ENCODE results near the gene S100PBP. TPM values are rescaled to one million over a fixed set of nuclear protein-coding genes. Genes with fewer than 3 reads are reported as not detected.

The S100PBP gene
- total and polyA plus RNA-seq, 7 donors: 3.2 to 50.7 (median 25.2) TPM

DNA sequence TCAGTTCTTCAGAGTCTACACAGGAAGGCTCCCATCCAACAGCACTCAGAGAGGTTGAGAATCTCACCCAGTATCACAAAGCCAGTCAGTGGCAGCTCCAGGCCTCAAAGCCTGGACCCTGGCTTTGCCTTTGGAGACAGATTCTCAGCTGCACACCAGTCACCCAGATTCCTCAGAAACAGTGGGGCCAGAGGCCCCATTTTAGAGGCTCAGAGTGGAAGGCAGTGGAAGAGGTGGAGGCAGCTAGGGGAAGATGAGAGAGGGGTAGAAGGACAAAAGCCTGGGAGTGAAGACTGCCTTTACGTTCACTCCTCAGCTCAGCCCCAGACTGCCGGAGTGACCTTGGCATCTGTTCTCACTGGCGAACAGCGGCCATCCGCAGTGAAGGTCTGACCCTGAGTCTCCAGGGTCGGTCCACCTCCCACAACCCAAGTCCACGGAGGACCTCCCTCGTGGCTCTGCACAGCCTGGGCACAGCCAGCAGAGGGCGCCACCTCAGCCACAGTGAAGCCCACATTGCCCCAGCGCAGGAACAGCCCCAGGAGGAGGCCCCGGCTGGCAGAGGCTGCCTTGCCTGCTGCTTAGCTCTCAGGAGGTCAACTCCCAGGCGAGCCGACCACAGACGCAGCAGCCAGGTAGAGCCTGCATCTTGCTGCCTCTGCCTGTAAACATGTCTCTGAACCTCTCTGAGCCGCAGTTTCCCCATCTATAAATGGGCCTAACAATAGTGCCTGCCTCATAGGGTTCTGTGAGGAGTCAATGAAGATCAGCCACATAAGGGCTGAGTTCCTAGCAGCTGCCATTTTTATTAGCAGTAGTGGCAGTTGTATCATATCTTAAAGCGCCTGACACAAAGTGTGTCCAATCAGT, 59.1 kb downstream of the S100PBP start:
- WGBS, 2 donors: 22 to 35% methylated on average over 16 of the region's 16 CpGs
- Histone ChIP-seq H3K36me3 (no peaks in the 10 kb centered on the region), H3K27ac (no peak overlapping the region), H3K4me1 (peaks cover 0 to 18% (median 2%) of the 10 kb centered on the region in 4 donors), H3K9me3 (no peaks in the 10 kb centered on the region), H3K27me3 (no peaks in the 10 kb centered on the region), H3K4me3 (no peak overlapping the region)
- no peak for TF ChIP-seq POLR2AphosphoS5 (IDR thresholded peaks at IDR 0.05)
- TF ChIP-seq, protein P1, sequence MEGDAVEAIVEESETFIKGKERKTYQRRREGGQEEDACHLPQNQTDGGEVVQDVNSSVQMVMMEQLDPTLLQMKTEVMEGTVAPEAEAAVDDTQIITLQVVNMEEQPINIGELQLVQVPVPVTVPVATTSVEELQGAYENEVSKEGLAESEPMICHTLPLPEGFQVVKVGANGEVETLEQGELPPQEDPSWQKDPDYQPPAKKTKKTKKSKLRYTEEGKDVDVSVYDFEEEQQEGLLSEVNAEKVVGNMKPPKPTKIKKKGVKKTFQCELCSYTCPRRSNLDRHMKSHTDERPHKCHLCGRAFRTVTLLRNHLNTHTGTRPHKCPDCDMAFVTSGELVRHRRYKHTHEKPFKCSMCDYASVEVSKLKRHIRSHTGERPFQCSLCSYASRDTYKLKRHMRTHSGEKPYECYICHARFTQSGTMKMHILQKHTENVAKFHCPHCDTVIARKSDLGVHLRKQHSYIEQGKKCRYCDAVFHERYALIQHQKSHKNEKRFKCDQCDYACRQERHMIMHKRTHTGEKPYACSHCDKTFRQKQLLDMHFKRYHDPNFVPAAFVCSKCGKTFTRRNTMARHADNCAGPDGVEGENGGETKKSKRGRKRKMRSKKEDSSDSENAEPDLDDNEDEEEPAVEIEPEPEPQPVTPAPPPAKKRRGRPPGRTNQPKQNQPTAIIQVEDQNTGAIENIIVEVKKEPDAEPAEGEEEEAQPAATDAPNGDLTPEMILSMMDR (IDR thresholded peaks at IDR 0.05): peak in 3 of 4 experiments; percentile 68 to 70 (median 69)
- intact Hi-C loops (cut with DNase I): no loop called here
- no peak for DNase-seq

DNA sequence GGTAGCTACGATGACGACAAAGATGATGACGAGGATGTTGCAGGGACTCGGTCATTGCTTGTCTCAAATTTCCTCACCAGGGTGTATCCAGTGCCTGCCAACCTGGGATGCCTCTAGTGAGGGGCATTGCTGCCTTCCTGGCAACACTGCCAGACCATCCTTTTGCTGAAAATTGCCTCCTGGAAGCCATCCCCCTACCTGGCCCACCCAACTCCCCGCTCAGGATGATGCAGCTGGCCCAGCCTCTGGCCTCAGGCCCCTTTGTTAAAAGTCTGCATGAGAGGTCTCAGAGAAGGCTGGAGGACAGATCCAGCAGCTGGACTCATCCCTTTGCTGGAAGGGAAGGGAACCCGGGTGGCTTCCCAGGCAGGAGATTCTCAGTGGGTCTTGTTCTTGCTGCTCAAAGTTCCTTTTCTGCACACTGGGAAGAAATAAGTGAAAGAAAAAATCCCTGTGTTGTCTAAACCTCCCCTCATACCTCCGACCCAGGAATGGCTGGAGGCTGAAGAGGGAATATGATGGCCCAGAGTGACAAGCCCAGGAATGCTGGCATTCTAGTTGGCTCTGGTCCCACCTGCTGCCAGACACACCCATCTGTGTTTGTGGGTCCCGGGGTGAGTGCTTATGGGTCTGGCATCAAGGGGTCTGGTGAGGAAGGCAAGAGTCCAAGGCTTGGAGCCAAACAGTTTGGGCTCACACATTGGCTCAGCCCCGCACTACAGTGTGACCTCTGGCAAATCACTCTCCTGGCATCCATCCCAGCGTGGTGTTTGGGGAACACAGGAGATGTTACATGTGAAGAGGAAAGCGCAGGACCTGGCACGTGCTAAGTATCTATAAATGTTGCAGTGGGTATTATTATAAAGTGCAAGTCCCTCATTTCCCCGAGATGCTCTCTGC, 60.0 kb downstream of the S100PBP start:
- Histone ChIP-seq H3K4me1 (peaks cover 0 to 22% (median 9%) of the 10 kb centered on the region in 4 donors), H3K9me3 (no peaks in the 10 kb centered on the region), H3K27ac (no peak overlapping the region), H3K4me3 (no peak overlapping the region), H3K27me3 (no peaks in the 10 kb centered on the region), H3K36me3 (no peaks in the 10 kb centered on the region)
- intact Hi-C loops (cut with DNase I): no loop called here
- DNase-seq: peak; percentile 41
- TF ChIP-seq POLR2AphosphoS5 (IDR thresholded peaks at IDR 0.05): no peak
- TF ChIP-seq EP300 (IDR thresholded peaks at IDR 0.05): no peak
- TF ChIP-seq POLR2A (IDR thresholded peaks at IDR 0.05): no peak
- TF ChIP-seq, protein P1 (IDR thresholded peaks at IDR 0.05): no peak
- WGBS, 2 donors: 54 to 77% methylated on average over 13 of the region's 13 CpGs

DNA sequence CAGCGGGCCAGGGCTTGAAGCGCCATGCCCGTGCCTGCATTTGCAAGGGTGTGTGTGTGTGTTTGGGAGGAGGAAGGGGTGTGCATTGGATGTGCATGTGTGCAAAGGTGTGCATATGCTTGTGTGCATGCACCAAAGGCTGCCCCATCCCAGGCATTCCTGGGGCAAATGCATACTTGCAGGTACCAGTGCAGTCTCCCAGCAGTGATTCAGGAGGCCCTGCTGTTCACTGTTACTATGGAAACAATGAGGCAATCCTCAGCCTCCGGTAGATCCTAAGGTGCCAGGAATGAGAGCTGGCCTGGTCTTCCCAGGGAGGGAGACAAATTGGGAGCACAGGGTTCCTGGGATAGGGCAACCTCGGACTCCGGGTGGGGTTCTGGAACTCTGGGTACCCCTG, 60.7 kb downstream of the S100PBP start:
- Histone ChIP-seq H3K4me1 (peaks cover 0 to 17% (median 9%) of the 10 kb centered on the region in 4 donors), H3K4me3 (no peak overlapping the region), H3K36me3 (no peaks in the 10 kb centered on the region), H3K27ac (no peak overlapping the region), H3K9me3 (no peaks in the 10 kb centered on the region), H3K27me3 (no peaks in the 10 kb centered on the region)
- DNase-seq: no peak
- 70 to 80% methylated on average over 6 of the region's 6 CpGs for WGBS, 2 donors
- TF ChIP-seq POLR2AphosphoS5 (IDR thresholded peaks at IDR 0.05) (no peak), EP300 (IDR thresholded peaks at IDR 0.05) (no peak), POLR2A (IDR thresholded peaks at IDR 0.05) (no peak)
- TF ChIP-seq, protein P1 (IDR thresholded peaks at IDR 0.05): no peak
- intact Hi-C loops (cut with DNase I): no loop called here

DNA sequence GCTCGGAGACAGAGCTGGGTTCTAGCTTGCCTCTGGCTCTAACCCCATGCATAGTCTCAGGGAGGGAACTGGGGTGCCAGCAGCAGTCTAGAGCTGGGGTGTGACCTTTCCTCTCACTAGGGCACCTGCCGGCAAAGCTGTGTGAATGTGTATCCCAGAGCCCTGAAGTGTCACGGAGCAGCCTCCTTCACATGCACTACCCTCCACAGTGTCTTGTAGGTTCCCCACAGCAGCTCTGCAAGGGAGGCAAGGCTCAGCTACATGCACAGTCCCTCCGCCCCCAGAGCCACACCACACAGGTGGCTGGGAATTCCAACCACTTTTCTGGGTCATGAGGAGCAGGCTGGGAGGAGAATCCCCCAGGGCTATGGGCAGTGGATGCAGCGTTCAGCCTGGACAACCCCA, 61.2 kb downstream of the S100PBP start:
- no peak overlapping the region for H3K4me3 ChIP-seq
- no peak for TF ChIP-seq POLR2A (IDR thresholded peaks at IDR 0.05)
- TF ChIP-seq EP300 (IDR thresholded peaks at IDR 0.05): no peak
- TF ChIP-seq POLR2AphosphoS5 (IDR thresholded peaks at IDR 0.05): no peak
- TF ChIP-seq, protein P1 (IDR thresholded peaks at IDR 0.05): no peak
- DNase-seq: no peak
- H3K4me1 ChIP-seq: peaks cover 0 to 17% (median 9%) of the 10 kb centered on the region in 4 donors
- H3K36me3 ChIP-seq: no peaks in the 10 kb centered on the region
- H3K27ac ChIP-seq: no peak overlapping the region
- H3K9me3 ChIP-seq: no peaks in the 10 kb centered on the region
- WGBS, 2 donors: 82 to 84% methylated on average over 5 of the region's 5 CpGs
- intact Hi-C loops (cut with DNase I): no loop called here
- H3K27me3 ChIP-seq: no peaks in the 10 kb centered on the region
